Limb (tissue), 2 donors: ENCODE measurements around the gene PGA3.
A peak's percentile ranks its signal among the peaks of the same experiment; 100 is the strongest.
"Not testable (repeated sequence)": the region's sequence is repeated elsewhere in the genome, so short reads cannot be mapped to it uniquely, and the experiment has no call there.

Experiments used
- DNase-seq, 2 donors: peaks; one replicate each; pipeline ENCODE4 v3.0.0-alpha.2; 2016; ENCODE audit errors: extremely low spot score in 2 of 2

Gene PGA3

DNA sequence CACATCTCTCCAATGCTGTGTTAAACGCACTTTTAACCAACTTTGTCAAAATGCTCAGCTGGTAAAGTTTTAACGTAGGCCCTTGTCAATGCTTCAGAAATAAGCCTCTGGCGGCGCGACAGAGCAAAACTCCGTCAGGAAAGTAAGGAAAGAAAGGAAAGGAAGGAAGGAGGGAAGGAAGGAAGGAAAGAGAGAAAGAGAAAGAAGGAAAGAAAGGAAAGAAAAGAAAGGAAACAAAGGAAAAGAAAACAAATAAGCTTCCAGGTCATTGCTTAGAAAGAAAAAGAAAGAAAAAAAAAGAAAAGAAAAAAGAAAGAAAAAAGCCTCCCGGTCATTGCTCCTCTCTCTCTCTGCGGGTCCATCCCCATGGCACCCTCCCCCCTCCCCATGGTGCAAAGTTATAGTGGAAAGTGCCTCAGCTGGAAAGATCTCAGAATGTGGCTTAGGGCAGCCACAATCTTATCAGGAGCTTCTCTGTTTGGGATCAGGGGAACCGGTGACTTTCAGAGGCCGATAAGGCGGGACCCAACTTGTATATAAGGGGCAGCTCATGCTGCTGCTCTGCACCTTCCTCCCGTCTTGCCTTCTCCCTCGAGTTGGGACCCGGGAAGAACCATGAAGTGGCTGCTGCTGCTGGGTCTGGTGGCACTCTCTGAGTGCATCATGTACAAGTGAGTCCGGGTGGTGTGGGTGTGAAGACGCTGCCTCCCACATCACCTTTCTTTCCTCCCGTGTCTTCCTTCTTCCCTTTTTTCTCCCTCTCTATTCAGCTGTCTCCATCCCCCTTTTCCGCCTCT is at the start of gene PGA3:
Gene PGA3 (plus strand): TSS at position 566 of the 797 bp plus-strand sequence. CDS start 50 bp downstream, at position 616.
- DNase-seq: not testable (repeated sequence)

DNA sequence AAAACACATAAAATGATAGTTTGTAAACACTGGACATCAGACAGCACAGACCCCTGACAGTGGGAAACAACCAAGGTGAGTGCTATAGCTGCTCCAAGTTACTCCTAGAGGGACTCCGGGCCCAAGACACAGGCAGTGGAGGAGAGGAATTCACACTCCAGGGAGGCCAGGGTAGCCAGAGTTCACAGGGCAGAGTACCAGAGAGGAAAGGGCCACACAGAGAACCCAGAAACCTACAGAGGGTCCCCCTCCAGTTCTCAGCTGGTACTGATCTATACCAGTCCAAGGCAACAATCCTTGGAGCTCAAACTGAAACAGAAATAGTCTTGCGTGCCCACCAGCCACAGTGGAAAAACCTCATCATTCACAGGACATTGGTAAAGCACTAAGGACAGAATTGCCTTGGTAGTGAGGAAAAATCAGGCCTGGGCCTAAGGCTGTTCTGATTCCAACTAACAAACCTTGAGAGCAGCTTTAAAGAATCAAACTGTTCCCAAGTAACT is 49.7 kb upstream of the PGA3 start:
- DNase-seq: peak in 1 of 2 donors; percentile 16

DNA sequence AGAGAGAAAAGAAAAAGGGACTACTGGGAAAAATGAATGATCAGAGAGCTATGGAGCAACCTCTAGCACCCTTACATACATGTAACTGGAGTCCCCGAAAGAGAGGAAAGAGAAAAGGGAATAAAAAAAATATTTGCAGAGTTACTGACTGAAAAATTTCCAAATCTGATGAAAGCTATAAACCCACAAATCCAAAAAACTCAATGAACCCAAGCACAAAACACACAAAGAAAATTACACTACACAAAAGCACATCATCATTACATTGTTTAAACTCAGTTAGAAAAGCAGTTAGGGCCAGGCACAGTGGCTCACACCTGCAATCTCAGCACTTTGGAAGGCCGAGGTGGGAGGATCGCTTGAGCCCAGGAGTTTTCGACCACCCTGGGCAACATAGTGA is 48.8 kb upstream of the PGA3 start:
- DNase-seq: no peak

- no peak for DNase-seq
Observed at GRCh38 chr11:61155312-61155711, 48.0 kb upstream of the PGA3 start.

GRCh38 chr11:61155741-61156140 is 47.6 kb upstream of the PGA3 start:
- DNase-seq: no peak

- no peak for DNase-seq
Observed at GRCh38 chr11:61157743-61158142, 45.6 kb upstream of the PGA3 start.

GRCh38 chr11:61158691-61159381 is 44.5 kb upstream of the PGA3 start:
- DNase-seq: no peak

GRCh38 chr11:61160487-61161189 is 42.7 kb upstream of the PGA3 start:
- DNase-seq: no peak

DNA sequence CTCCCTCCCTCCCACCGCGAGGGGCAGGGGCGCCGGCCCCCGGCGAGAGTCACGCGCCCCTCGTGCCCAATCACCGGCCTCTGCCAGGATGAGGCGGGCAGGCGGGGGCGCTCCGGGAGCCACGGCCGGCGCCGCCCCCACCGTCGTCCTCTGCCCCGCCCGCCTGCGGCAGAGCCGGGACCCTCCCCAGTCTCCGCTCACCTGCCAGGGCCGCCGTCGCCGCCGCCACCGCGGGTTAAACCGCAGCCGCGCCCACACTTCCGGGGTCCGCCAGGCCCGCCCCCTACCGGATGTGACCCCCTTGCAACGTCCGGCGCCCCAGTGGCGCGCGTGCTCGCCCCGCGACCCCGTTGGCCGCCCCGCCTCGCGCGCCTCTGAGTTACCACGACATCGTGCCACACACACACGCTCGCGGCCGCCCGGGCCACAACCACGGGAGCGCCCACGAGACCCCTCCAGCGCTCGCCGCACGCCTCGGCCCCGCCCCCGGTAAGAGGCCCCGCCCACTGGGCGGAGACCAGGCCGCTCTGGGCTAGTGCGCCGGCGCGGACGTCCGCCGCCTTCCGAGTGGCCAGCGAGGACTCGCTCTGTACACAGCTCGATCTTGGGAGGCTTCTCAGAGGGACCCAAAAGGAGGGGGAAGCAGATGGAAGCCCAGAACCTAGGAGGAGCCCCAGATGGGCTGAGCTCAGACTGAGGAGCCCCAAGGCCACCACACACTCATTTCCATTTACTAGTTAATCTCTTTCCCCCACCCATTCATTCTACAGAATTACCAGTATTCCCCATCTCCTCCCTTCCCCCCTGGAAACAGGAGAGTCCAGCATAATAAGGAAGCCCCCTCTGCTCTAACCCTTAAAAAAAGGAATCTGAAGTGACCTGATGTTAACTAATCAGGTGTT is 41.9 kb upstream of the PGA3 start, which contains the start of gene VPS37C:
Gene VPS37C (minus strand): TSS at position 237 of the 902 bp plus-strand sequence. CDS start 22,597 bp downstream, outside the sequence.
- peak; percentile 86 to 97 for DNase-seq

- peak in 1 of 2 donors; percentile 32 for DNase-seq
Observed at GRCh38 chr11:61162092-61162941, 41.0 kb upstream of the PGA3 start.

DNA sequence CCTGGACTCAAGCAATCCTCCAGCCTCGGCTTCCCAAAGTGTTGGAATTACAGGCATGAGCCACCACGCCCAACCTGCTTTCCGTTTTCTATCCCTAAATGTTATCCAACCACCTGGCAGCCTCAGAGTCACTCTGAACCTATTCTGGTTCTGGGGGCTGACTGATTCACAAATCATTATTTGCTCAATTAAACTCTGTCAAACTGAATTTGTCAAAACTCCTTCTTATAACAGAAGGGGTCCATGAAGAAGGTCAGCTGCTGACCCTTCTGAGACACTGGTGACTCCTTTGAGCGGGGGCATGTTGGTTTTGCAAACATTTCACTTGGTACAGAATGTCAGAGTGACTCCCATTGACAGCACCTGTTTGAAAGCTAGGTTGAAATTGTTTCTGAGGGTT is 40.3 kb upstream of the PGA3 start:
- no peak for DNase-seq

GRCh38 chr11:61163714-61164605 is 39.4 kb upstream of the PGA3 start:
- DNase-seq: no peak

GRCh38 chr11:61164606-61165424 is 38.5 kb upstream of the PGA3 start:
- no peak for DNase-seq

DNA sequence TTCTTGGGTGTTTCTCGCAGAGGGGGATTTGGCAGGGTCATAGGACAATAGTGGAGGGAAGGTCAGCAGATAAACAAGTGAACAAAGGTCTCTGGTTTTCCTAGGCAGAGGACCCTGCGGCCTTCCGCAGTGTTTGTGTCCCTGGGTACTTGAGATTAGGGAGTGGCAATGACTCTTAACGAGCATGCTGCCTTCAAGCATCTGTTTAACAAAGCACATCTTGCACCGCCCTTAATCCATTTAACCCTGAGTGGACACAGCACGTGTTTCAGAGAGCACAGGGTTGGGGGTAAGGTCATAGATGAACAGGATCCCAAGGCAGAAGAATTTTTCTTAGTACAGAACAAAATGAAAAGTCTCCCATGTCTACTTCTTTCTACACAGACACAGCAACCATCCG is 37.5 kb upstream of the PGA3 start:
- not testable (repeated sequence) for DNase-seq

DNA sequence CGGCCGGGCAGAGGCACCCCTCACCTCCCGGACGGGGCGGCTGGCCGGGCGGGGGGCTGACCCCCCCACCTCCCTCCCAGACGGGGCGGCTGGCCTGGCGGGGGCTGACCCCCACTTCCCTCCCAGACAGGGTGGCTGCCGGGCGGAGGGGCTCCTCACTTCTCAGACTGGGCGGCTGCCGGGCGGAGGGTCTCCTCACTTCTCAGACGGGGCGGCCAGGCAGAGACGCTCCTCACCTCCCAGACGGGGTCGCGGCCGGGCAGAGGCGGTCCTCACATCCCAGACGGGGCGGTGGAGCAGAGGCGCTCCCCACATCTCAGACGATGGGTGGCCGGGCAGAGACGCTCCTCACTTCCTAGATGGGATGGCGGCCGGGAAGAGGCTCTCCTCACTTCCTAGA is 37.0 kb upstream of the PGA3 start:
- not testable (repeated sequence) for DNase-seq

DNA sequence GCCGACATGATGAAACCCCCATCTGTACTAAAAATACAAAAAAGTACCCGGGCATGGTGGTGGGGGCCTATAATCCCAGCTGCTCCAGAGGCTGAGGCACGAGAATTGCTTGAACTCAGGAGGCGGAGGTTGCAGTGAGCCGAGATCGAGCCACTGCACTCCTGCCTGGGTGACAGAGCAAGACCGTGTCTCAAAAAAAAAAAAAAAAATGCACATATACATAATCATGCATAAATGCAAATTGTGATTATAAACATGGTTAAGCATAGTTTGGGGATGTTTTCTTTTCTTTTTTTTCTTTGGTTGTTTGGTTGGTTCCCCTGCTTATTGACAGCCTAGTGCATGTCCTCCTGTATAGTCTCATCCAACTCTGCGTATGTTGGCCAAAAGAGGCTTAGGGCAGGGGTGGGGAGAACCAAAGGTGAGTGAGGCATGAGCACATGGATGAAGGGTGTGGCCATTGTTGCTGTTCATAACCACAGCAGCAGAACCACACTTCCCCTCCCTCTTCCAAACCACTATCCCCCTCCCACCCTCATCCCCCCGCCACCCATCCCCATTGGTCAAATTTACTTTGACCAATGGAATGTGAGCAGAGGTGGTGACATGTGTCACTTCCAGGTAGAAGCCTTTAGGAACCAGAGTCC is 35.1 kb upstream of the PGA3 start:
- DNase-seq: no peak

GRCh38 chr11:61168800-61169199 is 34.5 kb upstream of the PGA3 start:
- no peak for DNase-seq
